ENCODE results near the gene GPR156.
"Not testable (repeated sequence)": the region's sequence is repeated elsewhere in the genome, so short reads cannot be mapped to it uniquely, and the experiment has no call there.

GPR156 gene

GRCh38 chr3:120272286-120272685, 12.7 kb downstream of the GPR156 start:
- DNase-seq = no peak

GRCh38 chr3:120265989-120266388, 19.0 kb downstream of the GPR156 start:
- no peak for DNase-seq

GRCh38 chr3:120264963-120265362, 20.1 kb downstream of the GPR156 start:
- no peak for DNase-seq

GRCh38 chr3:120263792-120264191, 21.2 kb downstream of the GPR156 start:
- no peak for DNase-seq

- no peak for DNase-seq
These were observed 27.0 kb downstream of the GPR156 start for GRCh38 chr3:120258009-120258408.

GRCh38 chr3:120245386-120245785, 39.6 kb downstream of the GPR156 start:
- DNase-seq = no peak

- DNase-seq = no peak
These were observed 40.2 kb downstream of the GPR156 start for GRCh38 chr3:120244834-120245225.

- no peak for DNase-seq
These were observed 45.4 kb downstream of the GPR156 start for GRCh38 chr3:120239644-120240043.

GRCh38 chr3:120227710-120228347, 57.2 kb downstream of the GPR156 start:
- no peak for DNase-seq

GRCh38 chr3:120224237-120224636, 60.8 kb downstream of the GPR156 start:
- DNase-seq = no peak

- DNase-seq = no peak
These were observed 66.0 kb downstream of the GPR156 start for GRCh38 chr3:120218981-120219380.

- not testable (repeated sequence) for DNase-seq
These were observed 68.4 kb downstream of the GPR156 start for GRCh38 chr3:120216633-120217032.

GRCh38 chr3:120214176-120214575, 70.8 kb downstream of the GPR156 start:
- no peak for DNase-seq

GRCh38 chr3:120212505-120212904, 72.5 kb downstream of the GPR156 start:
- DNase-seq = no peak

- DNase-seq = no peak
These were observed 75.6 kb downstream of the GPR156 start for GRCh38 chr3:120209425-120209824.

GRCh38 chr3:120204338-120204737, 80.7 kb downstream of the GPR156 start:
- no peak for DNase-seq

- DNase-seq = no peak
These were observed 81.4 kb downstream of the GPR156 start for GRCh38 chr3:120203621-120204020.

GRCh38 chr3:120203016-120203415, 82.0 kb downstream of the GPR156 start:
- DNase-seq = no peak

- no peak for DNase-seq
These were observed 82.7 kb downstream of the GPR156 start for GRCh38 chr3:120202363-120202762.

- no peak for DNase-seq
These were observed 84.4 kb downstream of the GPR156 start for GRCh38 chr3:120200493-120201235.

- no peak for DNase-seq
These were observed 86.6 kb downstream of the GPR156 start for GRCh38 chr3:120198305-120198878.

GRCh38 chr3:120196812-120197211, 88.2 kb downstream of the GPR156 start:
- no peak for DNase-seq

GRCh38 chr3:120196333-120196732, 88.7 kb downstream of the GPR156 start:
- no peak for DNase-seq

- no peak for DNase-seq
These were observed 91.5 kb downstream of the GPR156 start for GRCh38 chr3:120193554-120193953.

Measured in stimulated activated CD4-positive, alpha-beta T cell treated with anti-CD3 and anti-CD28 coated beads, Interleukin-4, amount 100 ng/mL, for 4 hours (primary cell).